ENCODE data around the gene RXFP4.

RXFP4 gene

GRCh38 chr1:155966135-155966534 lies 24.7 kb downstream of the RXFP4 start:
- peaks cover 30% of the 10 kb centered on the region for H3K79me2 ChIP-seq (ENCODE audit: insufficient read depth, low read length)
- no peak overlapping the region for H3K4me2 ChIP-seq (ENCODE audit: low read depth, low read length, poor library complexity, severe bottlenecking)

GRCh38 chr1:155966750-155967149 lies 25.3 kb downstream of the RXFP4 start:
- H3K27ac ChIP-seq (ENCODE audit: low read depth, low read length), result no peak overlapping the region
- no peaks in the 10 kb centered on the region for H3F3A ChIP-seq (ENCODE audit: insufficient read depth)
- no peaks in the 10 kb centered on the region for H4K20me1 ChIP-seq (ENCODE audit: low read depth, low read length)
- no peak overlapping the region for H3K4me2 ChIP-seq (ENCODE audit: low read depth, low read length, poor library complexity, severe bottlenecking)
- no peaks in the 10 kb centered on the region for H3K27me3 ChIP-seq (ENCODE audit: low read length)
- no peak for TF ChIP-seq EZH2phosphoT487 (conservative IDR thresholded peaks at IDR 0.05; ENCODE audit: low read length)
- TF ChIP-seq CTCF (IDR thresholded peaks at IDR 0.05; ENCODE audit: insufficient read depth, low read length, poor library complexity, severe bottlenecking), result no peak
- H3K79me2 ChIP-seq (ENCODE audit: insufficient read depth, low read length), result peaks cover 36% of the 10 kb centered on the region
- no peak overlapping the region for H3K9ac ChIP-seq (ENCODE audit: low read length)
- H3K9me3 ChIP-seq (ENCODE audit: insufficient read depth, low read length), result no peaks in the 10 kb centered on the region
- 0 out of 2 replicates have a peak, but pooled peaks cover 6% of the 10 kb centered on the region for H3K36me3 ChIP-seq (ENCODE audit: low read length)
- H3K4me3 ChIP-seq (ENCODE audit: insufficient read depth, low read length, poor library complexity, severe bottlenecking), result no peak overlapping the region
- no peak overlapping the region for H2AFZ ChIP-seq (ENCODE audit: low read depth, low read length, severe bottlenecking)
- H3K9me2 ChIP-seq (replicated peaks; ENCODE audit: insufficient read depth, low read length), result no peaks in the 10 kb centered on the region

More at GRCh38 chr1:155966135-155966534, 24.7 kb downstream of the RXFP4 start:
- TF ChIP-seq CTCF (IDR thresholded peaks at IDR 0.05; ENCODE audit: insufficient read depth, low read length, poor library complexity, severe bottlenecking) (no peak), EZH2phosphoT487 (conservative IDR thresholded peaks at IDR 0.05; ENCODE audit: low read length) (no peak)
- Histone ChIP-seq H3K9ac (ENCODE audit: low read length) (no peak overlapping the region), H3K27ac (ENCODE audit: low read depth, low read length) (no peak overlapping the region), H3K36me3 (ENCODE audit: low read length) (0 out of 2 replicates have a peak, but pooled peaks cover 6% of the 10 kb centered on the region), H3K9me2 (replicated peaks; ENCODE audit: insufficient read depth, low read length) (no peaks in the 10 kb centered on the region), H2AFZ (ENCODE audit: low read depth, low read length, severe bottlenecking) (no peak overlapping the region), H3K4me3 (ENCODE audit: insufficient read depth, low read length, poor library complexity, severe bottlenecking) (no peak overlapping the region), H3F3A (ENCODE audit: insufficient read depth) (no peaks in the 10 kb centered on the region), H4K20me1 (ENCODE audit: low read depth, low read length) (no peaks in the 10 kb centered on the region), H3K27me3 (ENCODE audit: low read length) (no peaks in the 10 kb centered on the region), H3K9me3 (ENCODE audit: insufficient read depth, low read length) (no peaks in the 10 kb centered on the region)

GRCh38 chr1:155967341-155968050 lies 26.1 kb downstream of the RXFP4 start:
- Histone ChIP-seq H3F3A (ENCODE audit: insufficient read depth) (no peaks in the 10 kb centered on the region), H4K20me1 (ENCODE audit: low read depth, low read length) (no peaks in the 10 kb centered on the region), H3K4me3 (ENCODE audit: insufficient read depth, low read length, poor library complexity, severe bottlenecking) (no peak overlapping the region), H3K27ac (ENCODE audit: low read depth, low read length) (no peak overlapping the region), H3K9me3 (ENCODE audit: insufficient read depth, low read length) (no peaks in the 10 kb centered on the region), H3K79me2 (ENCODE audit: insufficient read depth, low read length) (peaks cover 43% of the 10 kb centered on the region), H3K36me3 (ENCODE audit: low read length) (0 out of 2 replicates have a peak, but pooled peaks cover 6% of the 10 kb centered on the region), H3K27me3 (ENCODE audit: low read length) (no peaks in the 10 kb centered on the region), H3K9me2 (replicated peaks; ENCODE audit: insufficient read depth, low read length) (no peaks in the 10 kb centered on the region), H3K9ac (ENCODE audit: low read length) (no peak overlapping the region), H2AFZ (ENCODE audit: low read depth, low read length, severe bottlenecking) (no peak overlapping the region), H3K4me2 (ENCODE audit: low read depth, low read length, poor library complexity, severe bottlenecking) (no peak overlapping the region)
- TF ChIP-seq EZH2phosphoT487 (conservative IDR thresholded peaks at IDR 0.05; ENCODE audit: low read length) (no peak), CTCF (IDR thresholded peaks at IDR 0.05; ENCODE audit: insufficient read depth, low read length, poor library complexity, severe bottlenecking) (no peak)

All from SU-DHL-6 (cell line).